Superior temporal gyrus (tissue), 1 donor: Measurements from ENCODE around the gene GDF7.

ENCODE experiments used
- DNase-seq: peaks from one replicate; pipeline ENCODE4 v3.0.0-alpha.2; 2016; ENCODE audit errors: extremely low spot score

GDF7 gene

DNA sequence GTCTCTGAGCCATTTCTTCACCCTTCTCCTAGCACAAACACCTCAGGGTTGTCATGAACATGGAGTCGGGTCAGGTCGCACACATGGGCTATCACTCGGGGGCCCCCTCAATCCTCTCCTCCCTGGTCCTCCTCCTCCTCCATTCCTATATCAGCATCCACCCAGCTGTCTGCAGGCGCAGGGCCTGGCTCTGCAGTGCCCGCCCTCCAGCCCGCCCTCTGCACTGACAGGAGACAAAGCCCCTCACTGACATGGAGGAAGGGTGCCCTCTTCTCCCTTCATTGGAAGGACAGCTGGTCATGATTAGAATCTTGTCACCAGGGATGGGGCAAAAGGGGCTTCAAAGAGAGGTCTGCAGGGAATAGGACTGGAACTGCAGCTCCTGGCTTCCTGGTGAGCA, 37.8 kb upstream of the GDF7 start:
- no peak for DNase-seq

DNA sequence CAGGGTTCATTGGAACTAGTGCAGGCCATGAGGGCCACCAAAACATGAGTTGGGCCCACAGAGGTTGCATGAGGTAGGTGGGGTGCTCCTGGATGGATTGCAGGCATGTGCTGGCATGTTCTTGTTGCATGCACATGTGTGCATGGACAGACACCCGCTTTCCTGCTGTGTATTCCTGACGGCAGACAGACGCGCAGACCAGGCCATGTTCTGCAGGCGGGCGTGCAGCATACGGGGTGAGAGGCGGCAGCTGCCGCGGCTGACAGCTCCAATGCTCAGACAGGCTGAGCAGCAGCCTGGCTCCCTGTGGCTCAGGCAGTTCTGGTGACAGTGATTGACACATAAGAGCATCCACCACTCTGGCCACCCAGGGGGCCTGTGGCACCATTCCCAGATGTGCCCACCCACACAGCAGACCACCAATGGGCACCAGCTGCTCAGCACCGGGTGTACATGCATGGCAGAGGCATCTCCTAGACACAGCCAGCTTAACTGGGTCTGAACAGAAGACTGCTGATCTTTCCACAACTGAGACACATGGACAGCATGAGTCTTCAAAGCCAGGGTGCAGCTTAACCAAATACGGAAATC, 37.3 kb upstream of the GDF7 start:
- DNase-seq = no peak

DNA sequence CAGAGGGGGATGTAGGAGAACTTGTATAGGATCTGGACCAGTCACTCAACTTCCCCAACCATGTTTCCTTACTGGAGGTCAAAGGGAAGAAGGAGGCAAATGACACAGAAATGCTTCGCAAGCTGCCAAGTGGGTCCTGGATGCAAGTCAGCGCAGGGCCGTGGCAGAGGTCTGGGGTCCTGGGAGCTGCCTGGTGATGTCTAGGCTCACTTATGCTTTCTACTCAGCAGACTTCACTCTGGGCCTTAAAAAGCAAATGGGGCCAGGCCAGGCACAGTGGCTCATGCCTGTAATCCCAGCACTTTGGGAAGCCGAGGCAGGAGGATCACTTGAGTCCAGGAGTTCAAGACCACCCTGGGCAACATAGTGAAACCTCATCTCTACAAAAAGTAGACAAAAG, 36.0 kb upstream of the GDF7 start:
- no peak for DNase-seq

DNA sequence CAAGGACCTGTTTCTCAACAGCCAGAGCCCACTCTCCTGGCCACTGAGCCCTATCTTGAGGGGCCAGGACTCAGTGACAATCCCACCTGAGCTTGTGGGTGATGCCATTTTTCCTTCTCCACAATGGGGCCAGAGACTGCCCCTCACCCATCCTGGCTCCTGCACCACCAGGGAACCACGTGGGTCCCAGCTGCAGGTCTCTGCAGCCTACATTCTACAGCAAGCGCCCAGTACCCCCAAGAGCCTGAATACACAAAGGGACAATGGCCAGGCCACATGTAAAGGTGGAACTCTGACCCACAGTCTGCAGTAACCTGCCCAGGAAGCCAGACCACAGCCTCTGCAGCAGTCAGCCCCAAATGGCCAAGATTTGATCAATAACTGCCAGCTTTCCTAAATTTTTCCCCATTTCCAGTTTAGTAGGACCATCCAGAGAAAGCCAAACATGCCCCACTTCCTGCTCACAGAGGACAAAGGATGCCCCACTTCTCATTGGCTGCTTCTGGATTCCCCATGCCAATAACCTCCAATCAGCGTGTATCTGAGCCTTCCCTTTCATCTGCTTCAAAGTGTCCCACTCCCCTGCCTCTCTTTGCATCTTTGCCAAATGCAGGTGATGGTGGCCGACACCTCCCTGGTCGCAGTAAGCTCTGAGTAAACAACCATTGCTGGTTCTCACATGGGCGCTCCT, 35.2 kb upstream of the GDF7 start:
- DNase-seq = no peak

DNA sequence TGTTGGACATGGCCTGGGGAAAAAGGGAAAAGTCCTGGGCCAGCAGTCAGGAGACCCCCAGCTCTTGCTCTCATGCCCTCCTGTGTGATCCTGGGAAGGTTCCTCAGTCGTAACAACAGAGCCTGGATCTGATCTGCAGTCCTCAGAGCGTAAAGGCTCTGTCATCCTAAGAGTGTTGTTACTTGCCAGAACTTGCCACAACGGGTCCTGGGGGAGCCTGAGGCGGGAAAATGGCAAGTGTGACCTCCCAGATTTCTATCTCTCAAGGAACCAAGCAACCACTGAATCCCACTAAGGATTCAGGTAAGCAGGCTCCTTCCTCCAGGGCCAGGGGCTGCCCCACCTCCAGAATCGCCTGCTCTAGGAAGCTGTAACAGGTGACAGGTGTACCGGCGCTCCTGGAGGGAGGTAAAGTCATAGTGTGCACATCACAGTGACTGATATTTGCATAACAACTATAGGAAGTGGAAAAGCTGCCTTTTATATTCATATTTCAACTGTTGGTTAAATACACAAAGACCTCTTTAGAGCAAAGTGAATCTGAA, 34.4 kb upstream of the GDF7 start:
- DNase-seq = no peak

DNA sequence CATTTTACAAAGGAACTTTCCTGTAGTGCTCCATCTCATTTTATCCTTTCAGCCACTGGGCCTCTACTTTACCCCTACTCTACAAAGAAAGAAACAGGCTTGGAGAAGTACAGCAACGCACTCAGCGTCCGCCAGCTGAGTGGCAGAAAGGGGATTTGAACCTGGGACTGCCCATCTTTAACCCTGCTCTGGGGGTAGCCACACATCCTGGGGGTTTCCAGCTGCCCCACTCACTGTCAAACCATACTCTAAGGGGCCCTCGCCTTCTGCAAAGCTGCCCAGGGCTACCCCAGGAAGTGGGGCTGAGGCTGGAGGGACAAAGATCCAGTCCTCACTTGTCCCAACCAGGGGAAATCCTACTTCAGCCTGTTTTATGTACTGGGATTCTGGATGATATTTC, 33.9 kb upstream of the GDF7 start:
- no peak for DNase-seq

DNA sequence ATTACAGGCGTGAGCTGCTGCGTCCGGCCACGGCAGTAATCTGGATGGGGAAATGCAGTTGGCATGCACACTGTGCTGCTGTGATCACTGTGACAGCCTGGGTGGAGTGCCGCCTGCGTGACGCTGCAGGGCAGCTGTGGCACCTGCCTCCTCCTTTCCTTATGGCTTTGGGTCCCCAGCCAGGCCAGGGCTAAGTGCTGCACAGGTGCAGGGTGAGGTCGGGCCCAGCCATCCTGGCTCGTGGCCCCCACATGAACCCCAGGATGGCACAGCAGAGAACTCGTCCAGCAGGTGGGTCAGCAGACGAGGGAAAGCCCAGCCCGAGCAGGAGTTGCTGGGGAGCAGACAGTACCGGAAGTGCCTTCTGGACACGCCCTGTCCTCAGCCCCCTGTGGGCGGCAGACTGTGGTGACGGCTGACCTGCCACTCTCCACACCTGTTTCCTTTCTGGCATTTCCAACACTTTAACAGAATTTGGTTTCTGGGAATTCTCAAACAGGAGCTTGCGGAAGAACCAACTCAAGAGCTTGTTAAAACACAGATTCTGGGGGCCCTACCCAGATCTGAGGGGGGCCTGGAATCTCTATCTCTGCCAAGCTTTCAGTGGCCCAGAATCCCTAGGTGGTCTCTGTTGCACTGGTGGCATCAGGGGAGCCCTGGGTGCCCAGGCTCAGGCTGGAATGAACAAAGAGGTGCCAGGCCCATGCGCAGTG, 33.0 kb upstream of the GDF7 start:
- no peak for DNase-seq

DNA sequence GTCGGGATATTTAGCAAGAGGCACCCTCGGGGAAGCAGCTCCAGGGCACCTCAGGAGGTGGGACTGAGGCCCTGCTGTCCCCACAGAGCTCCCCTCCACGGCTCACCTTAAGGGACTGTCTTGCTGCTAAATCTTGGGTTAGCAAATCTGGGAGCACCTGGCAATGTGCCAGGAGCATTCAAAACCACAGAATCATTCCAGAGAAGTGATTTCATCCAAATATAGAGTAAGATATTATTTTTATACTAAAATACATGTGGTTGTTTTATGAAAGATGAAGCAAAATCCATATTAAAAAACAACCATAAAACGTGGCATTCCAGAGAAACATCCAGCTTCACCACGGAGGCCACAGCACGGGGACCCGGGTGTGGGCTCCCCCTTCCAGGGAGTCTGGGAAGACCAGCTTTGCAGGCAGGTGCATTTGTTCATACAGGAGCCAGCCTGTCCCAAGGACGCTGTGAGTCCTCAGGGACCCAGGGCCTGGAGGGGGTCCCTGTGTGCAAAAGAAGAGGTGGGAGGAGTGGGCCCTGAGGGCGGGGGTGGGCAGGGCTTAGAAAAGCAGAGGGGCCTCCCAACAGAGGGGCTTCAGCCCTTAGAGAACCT, 32.3 kb upstream of the GDF7 start:
- DNase-seq = no peak

DNA sequence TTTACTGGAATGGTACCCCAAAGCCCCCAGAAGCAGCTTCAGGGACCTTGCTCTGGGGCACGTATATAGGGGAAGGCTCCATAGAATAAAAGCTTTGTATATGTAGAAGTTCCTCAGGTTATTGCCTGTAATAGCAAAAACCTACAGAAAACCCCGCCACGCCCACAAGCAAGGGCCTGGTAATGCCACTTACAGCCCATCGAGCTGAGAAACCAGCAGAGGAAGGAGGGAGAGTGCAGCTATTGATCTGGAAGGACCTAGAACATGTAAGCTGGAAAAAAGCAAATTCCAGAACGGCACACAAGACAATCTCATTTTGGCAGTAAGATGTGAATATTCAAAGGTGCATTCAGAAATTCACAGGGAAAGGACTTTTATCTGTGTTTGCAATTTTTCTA, 31.8 kb upstream of the GDF7 start:
- DNase-seq = peak; percentile 49

DNA sequence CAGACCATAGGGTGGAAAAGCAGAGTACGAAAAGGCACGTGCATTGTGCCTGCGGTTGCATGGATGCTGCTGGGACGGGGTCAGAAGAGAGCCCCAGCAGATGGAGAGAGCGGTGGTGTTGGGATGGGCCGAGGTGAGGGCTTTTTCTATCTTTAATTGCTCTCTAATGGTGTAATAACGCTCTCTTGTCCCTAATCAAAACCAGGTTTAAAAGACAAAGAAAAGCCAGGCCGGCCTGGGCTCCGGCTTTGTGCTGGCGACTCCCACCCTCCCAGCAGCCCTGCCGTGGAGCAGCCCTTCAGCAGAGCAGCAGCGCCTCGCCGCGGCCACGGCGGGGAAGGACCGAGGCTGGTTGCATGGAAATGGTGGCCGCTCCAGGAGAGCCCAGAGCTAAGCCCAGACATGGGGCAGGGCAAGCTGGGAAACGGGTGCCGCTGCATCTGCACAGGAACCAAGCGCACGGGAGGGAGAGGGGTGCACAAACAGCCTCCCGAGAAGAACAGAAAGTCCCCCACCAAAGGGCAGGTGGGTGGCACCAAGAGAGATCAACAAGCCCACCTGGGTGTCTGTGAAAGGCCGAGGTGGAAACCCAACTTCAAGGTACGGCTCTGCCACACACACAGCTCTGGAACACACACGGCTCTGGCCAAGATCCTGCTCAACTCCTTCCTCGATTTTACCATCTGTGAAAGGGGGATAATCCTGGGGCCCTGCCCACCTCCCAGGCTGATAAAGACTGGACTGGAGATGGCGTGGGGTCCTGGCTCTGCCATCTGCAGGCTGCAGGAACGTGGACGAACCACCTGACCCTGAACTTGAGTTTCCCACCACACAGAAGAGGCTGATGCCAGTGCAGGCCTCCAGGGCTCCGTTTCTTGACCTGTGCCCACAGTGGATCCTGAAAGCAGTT, 31.0 kb upstream of the GDF7 start:
- DNase-seq = peak; percentile 90

DNA sequence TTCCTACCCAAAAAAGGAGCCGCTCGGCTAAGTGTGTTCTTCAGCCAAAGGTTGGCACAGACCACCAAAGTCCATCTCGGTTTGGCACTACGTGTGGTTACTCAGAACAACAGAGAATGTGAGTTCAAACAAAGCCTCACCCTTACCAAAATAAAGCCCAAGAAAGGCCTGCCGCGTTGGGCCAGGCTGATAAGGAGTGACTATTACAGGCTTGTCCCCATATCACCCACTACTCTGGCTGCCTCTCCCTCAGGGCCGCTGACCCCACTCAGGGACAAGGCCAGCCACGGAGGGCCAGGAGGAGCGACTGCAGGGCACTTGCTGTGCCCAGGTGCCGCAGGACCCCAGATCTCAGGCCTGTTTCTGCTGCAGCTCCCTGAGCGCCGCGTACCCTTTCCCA, 29.8 kb upstream of the GDF7 start:
- DNase-seq = no peak

DNA sequence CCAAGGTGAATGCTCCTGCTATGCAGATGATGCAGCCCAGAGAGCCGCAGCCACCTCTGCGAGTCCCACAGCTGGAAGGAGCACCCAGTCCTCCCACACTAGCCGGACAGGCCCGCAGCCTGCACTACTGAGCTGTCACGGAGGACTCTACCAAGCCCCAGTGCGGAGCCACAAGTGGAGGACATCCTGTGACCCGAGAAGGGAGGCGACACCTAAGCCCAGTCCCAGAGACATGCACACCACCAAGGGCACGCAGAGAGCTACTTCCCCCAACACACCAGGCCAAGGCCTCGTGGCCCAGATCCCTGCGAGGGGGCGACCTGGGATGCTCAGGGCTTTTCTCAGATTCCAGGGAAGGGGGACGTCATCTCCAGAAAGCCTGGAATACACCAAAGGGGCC, 28.9 kb upstream of the GDF7 start:
- DNase-seq = no peak

DNA sequence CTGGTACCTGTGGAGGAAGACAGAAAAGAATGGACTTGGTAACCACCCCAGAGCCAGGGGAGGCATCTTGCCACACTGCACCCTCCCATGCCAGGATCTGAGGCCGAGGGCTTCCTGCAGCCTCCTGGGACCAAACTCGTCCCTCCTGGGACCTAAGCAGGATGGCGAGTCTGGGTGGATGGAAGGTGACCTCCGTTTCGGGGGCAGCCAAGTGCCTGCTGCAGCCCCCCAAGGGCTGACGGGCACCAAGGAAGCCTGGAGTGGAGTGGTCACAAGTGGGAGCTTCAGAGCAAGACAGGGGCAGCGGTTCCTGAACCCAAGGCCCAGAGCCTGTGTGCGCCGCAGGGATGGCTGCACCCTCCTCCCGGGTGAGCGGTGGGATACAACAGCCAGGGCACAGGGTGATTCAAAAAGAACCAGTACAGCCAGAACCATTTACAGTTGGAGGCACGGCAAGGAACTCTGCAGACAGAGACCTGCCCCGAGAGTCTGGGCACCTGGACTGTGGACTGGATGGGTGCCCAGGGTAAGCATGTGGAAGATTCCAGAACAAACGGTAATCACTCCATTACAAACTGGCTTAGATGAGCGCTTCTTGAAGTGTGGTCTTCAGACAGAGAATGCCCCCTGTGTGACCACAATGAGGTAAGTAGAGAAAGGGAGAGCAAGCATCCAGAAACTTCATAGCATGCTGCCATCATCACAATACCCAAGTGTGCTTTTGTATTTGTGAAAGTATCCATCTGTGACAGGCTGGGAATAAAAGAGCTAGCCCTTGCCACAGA, 28.1 kb upstream of the GDF7 start:
- DNase-seq = no peak

DNA sequence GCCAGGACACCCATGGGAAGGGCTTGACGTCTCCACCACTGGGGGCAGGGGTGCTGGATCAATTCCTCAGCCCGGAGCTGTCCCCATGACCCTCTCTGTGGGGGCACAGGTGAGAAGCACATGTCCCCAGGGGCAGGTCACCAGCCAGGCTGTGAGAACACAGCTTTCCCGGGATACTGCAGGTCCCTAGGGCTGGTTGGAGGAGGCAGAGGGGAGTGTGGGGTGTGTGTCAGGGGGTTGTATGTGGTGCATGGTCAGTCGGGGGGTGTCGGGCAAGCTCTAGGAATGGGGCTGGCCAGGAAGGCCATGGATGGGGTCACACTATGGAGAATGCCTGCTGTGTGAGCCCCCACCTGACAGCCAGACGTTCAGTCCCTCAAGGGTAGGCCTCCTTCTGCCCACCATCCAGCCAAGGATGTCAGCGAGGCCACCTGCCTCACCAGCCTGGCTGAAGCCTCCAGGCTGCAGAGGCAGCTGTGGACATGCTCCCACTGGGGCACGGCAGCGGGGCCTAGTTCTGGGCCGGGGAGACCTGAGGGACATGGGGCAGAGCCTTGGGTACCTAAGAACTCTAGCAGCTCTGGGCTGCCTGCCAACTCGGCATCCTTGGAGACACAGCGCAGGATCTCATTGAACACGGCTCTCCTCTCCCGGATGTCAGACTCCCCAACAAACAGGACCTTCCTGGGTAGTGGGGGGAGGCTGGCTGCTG, 26.4 kb upstream of the GDF7 start:
- no peak for DNase-seq

DNA sequence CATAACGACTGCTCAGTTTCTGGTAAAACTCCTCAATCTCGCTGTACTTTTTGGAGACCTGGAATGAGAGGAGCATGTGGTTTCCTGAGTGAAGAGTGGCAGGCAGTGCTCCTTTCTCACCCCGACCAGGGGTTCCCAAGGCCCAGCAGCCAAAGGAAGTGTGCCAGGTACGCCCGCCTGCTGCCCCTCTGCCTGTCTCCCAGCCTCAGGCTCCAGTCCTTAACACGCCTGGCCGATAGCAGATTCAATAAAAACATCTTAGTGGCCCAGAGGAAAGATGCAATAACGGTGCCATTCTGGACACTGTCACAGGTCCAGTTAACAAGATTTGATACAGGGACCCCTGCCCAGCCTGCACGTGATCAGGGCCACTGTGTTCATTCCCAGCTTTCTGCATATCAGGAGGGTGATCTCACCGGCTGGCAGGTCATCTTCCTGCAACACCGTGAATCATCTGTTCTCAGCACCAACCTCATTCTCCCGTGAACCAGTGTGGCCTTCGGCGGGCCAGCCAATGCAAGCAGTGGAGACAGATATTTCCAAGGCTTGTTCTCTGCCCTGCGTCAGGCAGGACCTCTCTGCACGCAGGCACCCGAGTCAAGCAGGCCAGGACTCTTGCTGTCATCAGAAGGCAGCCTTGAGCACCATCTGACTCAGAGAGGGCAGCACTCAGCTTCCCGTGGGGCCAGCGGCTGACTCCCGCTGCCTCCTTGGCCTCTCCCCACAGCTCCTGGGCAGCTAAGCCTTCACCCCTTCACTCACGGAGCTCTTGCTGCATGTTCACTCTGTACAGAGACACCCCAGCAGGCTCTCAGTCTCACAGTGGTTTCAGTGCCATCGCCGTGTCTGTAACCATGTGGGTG, 25.6 kb upstream of the GDF7 start:
- DNase-seq = no peak

DNA sequence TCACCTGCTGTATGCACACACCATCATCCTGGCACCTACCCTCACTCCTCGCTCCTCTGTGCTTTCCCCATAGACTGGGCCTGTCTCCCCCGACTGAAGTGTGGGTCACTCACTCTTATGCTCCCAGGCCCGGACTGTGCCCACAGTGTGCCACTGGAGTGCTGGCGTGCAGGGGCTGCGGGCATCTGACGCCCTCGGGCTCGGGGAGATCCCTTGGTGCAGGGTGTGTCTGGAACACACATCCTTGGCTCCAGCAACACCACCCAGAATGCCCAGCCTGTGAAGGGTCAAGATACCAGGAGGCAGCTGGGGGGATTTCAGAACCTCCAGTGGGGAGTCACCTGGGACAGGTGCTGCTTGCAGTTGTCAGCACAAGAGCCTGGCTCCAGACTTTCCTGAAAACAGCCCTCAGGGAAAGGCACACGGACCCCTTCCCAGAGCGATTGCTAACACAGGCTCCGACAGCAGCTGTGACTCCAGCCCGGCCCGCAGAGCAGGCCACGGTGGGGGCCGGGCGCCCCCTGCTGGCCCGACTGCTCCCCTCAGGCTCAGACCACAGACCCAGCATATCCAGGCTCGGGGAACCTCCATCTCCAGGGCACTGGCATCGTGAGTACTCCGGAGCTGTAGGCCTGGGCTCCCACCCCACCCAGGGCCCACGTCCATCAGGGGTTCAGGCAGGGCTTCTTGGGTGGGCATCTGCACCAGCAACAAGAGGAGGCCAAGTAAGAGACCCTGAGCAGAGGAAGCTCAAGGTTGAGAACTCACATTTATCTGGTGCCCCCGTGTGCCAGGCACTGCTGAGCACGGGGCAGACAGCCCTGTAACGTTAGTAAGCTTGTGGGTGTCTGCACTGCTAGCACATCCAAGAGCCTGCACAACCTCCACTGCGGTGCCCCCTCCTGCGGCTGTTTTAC, 24.6 kb upstream of the GDF7 start:
- peak; percentile 80 for DNase-seq

DNA sequence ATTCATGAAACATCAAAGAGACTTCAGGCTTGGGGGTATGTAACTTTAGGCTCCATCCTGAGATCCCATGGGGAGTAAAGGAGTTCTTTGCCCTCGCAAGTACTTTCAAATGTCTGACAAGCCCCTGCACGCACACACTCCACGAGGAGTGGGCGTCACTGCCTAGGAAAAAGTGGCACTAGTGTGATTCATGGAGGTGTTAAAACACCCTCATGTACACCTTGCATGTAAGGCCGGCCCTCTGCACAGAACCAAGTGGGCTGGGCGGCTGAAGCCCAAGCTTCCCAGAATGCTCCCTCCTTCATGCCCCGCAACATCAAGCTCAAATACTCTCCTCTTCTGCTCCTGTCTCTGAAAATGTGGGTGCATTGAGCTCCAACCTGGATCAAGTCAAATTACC, 23.9 kb upstream of the GDF7 start:
- no peak for DNase-seq

DNA sequence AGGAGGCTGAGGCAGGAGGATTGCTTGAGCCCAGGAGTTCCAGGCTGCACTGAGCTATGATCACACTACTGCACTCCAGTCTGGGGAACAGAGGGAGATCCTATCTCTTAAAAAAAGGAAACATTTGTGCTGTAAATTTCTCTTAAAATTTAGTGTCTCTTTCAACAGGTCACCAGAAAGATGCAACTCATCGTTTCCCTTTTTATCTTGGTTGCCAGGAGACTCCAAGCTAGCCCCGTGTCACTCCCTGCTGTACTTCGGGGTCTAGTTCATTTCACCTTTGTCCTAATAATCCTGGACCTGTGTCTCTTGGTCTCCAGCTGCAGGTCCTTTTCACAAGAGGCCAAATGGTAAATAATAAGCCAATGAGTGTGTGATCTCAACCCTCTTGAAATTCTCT, 23.1 kb upstream of the GDF7 start:
- DNase-seq = no peak
